Duodenal mucosa (tissue), 2 donors: ENCODE results near the gene SP2.

ENCODE experiments used
- H3K27ac ChIP-seq: one replicate; pipeline ENCODE4 v1.7.0; 2013; ENCODE audit warnings: low read depth, low read length
- H3K27me3 ChIP-seq, 2 donors: one replicate each; pipeline ENCODE4 v1.7.0; 2013; ENCODE audit warnings: low read length in 2 of 2, control low read depth in 1 of 2; ENCODE audit not compliant: insufficient read depth in 2 of 2, control insufficient read depth in 1 of 2
- H3K36me3 ChIP-seq, 2 donors: one replicate each; pipeline ENCODE4 v1.7.0; 2013; ENCODE audit warnings: low read length in 2 of 2, control low read depth in 1 of 2; ENCODE audit not compliant: insufficient read depth in 2 of 2, control insufficient read depth in 1 of 2
- H3K4me1 ChIP-seq, 2 donors: one replicate each; pipeline ENCODE4 v1.7.0; 2013; ENCODE audit warnings: low read length in 2 of 2, control low read depth in 1 of 2; ENCODE audit not compliant: insufficient read depth in 2 of 2, control insufficient read depth in 1 of 2
- H3K4me3 ChIP-seq, 2 donors: one replicate each; pipeline ENCODE4 v1.7.0; 2013; ENCODE audit warnings: low read length in 2 of 2, low read depth in 1 of 2
- H3K9ac ChIP-seq, 2 donors: one replicate each; pipeline ENCODE4 v1.7.0; 2013; ENCODE audit warnings: low read length in 2 of 2, low read depth in 1 of 2
- H3K9me3 ChIP-seq, 2 donors: one replicate each; pipeline ENCODE4 v1.7.0; 2013; ENCODE audit warnings: low read length in 2 of 2, control low read depth in 1 of 2; ENCODE audit not compliant: control insufficient read depth in 1 of 2

SP2 gene

DNA sequence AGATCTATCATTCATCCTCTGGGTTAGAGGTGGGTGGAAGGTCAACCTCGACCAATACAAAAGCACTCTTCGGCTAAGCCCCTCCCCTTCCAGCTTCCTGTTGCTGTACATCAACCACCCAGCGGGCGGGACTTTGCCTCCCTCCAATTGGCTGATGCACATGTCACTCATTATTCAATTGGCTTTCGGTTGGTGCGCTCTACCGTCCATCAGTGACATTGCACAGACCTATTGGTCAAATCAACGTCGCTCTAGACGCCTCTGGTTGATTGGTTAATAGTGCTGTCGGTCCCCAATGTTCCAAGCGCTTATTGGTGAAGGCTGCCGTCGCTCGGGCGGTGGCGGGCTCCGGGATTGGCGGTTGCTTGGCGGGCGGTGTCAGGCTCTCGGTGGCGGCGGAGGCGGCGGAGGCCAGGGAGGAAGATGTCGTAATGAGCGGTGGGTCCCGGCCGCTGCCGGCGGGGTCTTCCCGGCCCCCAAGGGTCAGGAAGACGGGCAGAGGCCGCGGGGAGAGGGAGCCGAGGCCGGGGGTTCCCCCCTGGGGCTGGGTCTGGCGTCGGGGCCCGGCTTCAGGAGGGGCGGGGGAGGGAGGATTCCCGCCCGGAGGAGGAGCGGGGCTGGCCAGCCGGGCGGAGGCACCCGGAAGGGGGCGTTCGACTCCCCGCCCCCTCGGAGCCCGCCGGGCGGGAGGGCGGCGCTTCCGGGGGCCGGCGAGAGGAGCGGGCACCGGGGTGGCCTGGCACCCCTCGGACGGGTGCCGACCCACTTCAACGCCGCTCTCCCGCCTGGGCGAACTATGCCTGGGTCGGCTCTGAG is at the start of gene SP2:
Gene SP2 (plus strand): TSS at position 381 of the 816 bp plus-strand sequence. CDS start 51 bp downstream, at position 432.
- H3K27me3 ChIP-seq: no peaks in the 10 kb centered on the region
- peak within 1 kb of the TSS; percentile 93 to 95 for H3K4me3 ChIP-seq
- H3K9me3 ChIP-seq: no peaks in the 10 kb centered on the region
- peak within 1 kb of the TSS; percentile 91 for H3K27ac ChIP-seq
- peaks cover 0 to 13% of the 10 kb centered on the region in 2 donors for H3K36me3 ChIP-seq
- H3K4me1 ChIP-seq: peaks cover 19 to 20% of the 10 kb centered on the region in 2 donors
- H3K9ac ChIP-seq: peak within 1 kb of the TSS; percentile 95 to 98

DNA sequence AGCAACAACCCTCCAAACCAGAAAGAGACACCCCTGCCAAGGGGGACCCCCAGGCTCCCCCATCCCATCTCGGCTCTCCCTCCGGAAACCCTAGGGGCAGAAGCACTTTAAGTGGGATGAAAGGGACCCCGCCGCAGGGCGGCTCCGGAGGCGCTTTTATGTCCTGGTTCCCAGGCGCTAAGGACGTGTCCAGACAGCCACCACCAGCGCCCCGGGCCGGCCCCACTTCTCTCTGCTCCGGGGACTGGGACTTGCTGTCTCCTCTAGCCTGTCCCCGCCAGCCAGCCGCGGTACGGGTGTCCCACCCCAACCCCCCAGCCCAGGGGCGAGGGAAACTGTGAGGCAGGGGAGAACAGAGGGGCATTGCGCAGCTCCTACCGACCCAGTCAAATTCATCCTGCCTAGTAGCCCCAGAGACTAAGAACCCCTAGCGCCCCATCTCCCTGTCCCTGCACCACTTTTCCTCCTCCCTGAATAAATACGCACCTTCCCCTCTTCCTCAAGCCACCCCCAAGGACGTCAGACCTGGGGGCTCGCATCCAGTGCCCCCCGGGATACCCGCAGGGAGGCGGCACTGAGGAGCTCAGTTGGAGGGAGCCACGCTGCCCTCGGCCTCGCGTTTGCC is 49.2 kb upstream of the SP2 start:
- no peak overlapping the region for H3K9ac ChIP-seq
- H3K4me1 ChIP-seq: peaks cover 29 to 30% of the 10 kb centered on the region in 2 donors
- H3K4me3 ChIP-seq: no peak overlapping the region
- no peaks in the 10 kb centered on the region for H3K36me3 ChIP-seq
- no peaks in the 10 kb centered on the region for H3K9me3 ChIP-seq
- no peak overlapping the region for H3K27ac ChIP-seq
- H3K27me3 ChIP-seq: peaks cover 22 to 37% of the 10 kb centered on the region in 2 donors

DNA sequence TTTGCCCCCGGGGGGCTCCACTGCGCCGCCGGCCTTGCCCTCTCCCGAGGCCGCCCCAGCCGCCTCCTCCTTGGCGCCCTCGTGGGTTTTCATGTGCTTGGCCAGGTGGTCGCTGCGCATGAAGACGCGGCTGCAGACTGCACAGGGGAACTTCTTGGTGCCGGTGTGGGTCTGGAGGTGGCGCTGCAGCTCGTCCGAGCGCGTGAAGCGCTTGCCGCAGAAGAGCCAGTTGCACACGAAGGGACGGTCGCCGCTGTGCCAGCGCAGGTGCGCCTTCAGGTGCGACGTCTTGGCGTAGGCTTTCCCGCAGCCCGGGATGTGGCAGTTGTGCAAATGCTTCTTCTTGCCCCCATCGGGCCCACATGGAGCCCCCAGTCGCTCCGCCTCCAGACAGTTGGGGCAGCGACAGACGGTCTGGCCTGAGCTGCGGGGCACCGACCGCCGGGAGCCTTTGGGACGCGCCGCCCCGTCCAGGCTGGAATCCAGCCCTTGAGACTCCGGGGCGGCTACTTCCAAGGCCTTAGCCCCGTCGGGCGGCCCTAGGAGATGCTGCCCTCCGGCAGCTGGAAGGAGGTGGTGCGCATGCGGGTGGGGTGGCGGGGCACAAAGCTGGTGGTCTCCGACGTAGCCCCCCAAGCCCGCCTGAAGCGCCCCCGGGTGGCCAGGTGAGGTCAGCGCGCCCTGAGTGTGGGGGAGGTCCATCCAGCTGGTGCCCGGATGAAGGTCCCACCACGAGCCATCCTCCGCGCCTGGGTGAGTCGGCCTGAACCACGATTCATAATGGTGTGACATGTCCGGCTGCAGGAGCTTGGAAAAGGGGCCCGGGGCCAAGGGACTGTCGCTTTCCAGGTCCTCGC is 48.5 kb upstream of the SP2 start:
- H3K4me1 ChIP-seq: peaks cover 28 to 33% of the 10 kb centered on the region in 2 donors
- H3K36me3 ChIP-seq: no peaks in the 10 kb centered on the region
- no peaks in the 10 kb centered on the region for H3K9me3 ChIP-seq
- no peak overlapping the region for H3K27ac ChIP-seq
- H3K4me3 ChIP-seq: no peak overlapping the region
- no peak overlapping the region for H3K9ac ChIP-seq
- peaks cover 29 to 45% of the 10 kb centered on the region in 2 donors for H3K27me3 ChIP-seq

DNA sequence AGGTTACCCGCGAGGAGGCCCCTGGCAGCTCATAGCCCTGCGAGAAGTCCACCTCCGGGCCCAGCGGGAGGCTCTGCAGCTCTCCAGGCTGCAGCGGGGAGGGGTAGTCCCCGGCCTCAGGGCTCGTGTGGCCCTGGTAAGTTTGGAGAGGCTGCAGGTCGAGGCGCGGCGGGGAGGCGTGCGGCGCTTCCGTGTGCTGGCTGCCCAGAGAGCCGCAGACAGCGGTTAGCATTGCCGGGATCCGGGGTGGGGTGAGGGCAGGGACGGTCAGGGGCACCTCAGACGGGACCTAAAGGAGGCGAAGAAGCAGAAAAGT is 47.9 kb upstream of the SP2 start:
- Histone ChIP-seq H3K9me3 (no peaks in the 10 kb centered on the region), H3K27me3 (peaks cover 35 to 50% of the 10 kb centered on the region in 2 donors), H3K27ac (no peak overlapping the region), H3K9ac (no peak overlapping the region), H3K36me3 (no peaks in the 10 kb centered on the region), H3K4me3 (no peak overlapping the region), H3K4me1 (peaks cover 23 to 32% of the 10 kb centered on the region in 2 donors)

DNA sequence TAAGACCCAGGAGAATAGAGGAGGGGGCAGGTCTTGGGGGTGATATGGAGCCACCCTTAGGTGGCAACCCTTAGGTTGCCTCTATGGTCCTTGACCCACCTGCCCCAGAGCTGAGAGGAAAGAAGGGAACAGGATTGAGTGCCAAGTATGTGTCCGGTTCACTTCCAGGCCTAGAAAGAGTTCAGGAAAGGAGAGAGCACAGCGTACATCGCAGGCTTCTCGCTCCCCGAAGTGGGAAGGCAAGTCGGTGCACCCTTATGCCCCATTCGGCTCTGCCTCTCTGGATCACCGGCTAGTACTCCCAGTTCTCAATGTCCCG is 45.7 kb upstream of the SP2 start:
- Histone ChIP-seq H3K9ac (peak overlapping the region; percentile 48 to 76), H3K27me3 (peaks cover 56 to 66% of the 10 kb centered on the region in 2 donors), H3K27ac (no peak overlapping the region), H3K4me3 (peak overlapping the region; percentile 65 to 72), H3K4me1 (peaks cover 18 to 19% of the 10 kb centered on the region in 2 donors), H3K9me3 (no peaks in the 10 kb centered on the region), H3K36me3 (no peaks in the 10 kb centered on the region)

DNA sequence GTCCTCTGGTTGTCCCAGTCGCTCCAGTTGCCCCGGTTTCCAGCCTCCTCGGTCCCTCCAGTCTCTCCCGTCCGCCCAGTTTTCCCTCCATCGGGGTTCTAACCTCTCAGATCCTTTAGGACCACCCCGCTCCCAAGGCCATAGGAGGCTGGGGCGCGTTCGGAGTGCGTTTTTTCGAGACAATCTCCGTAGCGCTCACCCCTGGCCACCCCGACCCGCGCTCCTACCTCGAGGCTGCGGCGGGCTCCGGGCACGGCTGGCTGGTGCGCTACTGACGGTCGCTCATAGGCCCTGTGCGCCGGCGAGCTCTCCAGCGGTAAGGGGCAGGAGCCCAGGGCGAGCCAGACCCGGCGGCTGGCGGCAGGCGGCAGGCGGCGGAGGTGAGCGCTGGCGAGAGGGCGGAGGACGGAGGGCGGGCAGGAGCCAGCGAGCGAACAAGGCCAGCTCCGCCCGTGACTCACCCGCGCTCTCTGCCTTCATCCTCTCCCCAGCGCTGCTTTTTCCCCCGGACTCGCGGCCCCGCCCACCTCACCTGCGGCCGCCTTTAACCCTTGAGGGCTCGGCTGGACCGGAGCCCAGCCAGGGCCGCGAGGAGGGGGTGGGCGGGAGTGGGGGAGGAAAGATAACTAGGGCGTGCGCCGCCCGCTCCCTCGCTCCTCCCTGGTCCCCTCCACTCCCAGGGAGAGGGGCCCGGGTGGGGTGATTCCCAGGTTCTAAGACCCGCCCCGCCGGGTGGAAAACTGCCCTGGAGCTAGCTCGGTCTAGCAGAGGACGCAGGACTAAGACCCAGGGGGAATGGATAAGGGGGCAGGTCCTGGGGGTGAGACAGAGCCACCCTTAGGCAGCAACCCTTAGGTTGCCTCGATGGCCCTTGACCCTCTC is 45.1 kb upstream of the SP2 start, which contains the start of gene SP6:
Gene SP6 (minus strand): TSS at position 472 of the 882 bp plus-strand sequence. CDS start 2,734 bp downstream, outside the sequence.
- H3K4me3 ChIP-seq: peak within 1 kb of the TSS; percentile 66 to 72
- no peaks in the 10 kb centered on the region for H3K36me3 ChIP-seq
- H3K27ac ChIP-seq: no peak within 1 kb of the TSS
- no peaks in the 10 kb centered on the region for H3K9me3 ChIP-seq
- H3K27me3 ChIP-seq: peaks cover 61 to 71% of the 10 kb centered on the region in 2 donors
- peak within 1 kb of the TSS; percentile 48 to 76 for H3K9ac ChIP-seq
- peaks cover 18 to 19% of the 10 kb centered on the region in 2 donors for H3K4me1 ChIP-seq

DNA sequence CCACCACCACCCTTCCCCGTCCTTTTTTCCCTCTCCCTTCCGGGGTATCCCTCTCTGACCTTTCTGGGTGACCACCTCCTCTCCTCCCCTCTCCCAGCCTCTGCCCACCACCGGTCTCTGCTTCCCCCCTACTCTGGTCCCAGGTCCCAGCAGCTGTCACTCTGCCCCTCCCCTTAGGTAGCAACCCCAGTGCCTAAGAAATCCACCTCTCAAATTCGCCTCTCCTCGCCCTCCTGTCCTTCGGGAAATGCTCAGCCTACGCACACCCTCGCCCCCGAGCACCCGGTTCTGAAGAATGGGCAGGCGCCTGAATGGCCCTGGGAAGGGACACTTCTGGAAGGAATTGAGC is 44.3 kb upstream of the SP2 start:
- H3K4me3 ChIP-seq: no peak overlapping the region
- H3K27me3 ChIP-seq: peaks cover 69 to 71% of the 10 kb centered on the region in 2 donors
- H3K27ac ChIP-seq: no peak overlapping the region
- H3K9me3 ChIP-seq: no peaks in the 10 kb centered on the region
- no peaks in the 10 kb centered on the region for H3K36me3 ChIP-seq
- no peak overlapping the region for H3K9ac ChIP-seq
- H3K4me1 ChIP-seq: peaks cover 18 to 19% of the 10 kb centered on the region in 2 donors

DNA sequence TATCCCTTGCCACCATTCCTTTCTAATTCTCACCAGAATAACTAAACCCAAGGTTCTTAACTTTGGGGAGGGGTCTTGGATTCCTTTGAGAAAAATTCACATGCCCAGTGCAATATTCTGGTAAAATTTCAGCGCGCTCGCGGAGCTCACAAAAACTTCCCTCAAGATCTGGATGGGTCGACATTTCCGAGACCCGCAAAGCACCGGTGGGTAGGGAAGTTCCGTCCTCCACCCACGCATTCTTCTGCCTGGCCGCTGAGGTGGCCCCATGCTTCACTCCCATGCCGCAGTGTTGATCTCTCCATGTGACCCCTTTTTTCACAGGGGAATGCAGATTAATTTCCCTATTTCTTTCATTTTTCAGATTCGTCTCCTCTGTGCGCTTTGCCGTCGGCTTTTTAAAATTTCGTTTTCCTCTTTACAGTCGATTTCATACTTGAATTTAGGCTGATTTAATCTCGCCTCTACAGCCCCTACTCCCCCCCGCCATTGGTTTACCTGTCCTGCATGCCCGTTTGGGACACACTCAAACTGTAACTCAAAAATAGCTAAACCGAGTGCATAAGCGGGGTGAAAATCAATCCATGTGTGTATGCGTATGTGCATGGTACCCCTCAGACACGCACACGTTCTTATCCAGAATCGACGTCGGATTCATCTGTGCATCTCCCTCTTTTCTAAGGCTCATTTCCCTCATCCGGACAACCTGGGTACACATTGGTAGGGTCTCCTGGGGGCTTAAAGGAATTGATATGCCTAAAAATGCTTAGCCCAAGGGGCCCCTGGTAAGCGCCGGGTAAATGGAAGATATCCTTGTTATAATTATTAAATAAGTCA is 43.7 kb upstream of the SP2 start:
- Histone ChIP-seq H3K4me1 (peaks cover 18 to 19% of the 10 kb centered on the region in 2 donors), H3K27ac (no peak overlapping the region), H3K27me3 (peaks cover 66 to 68% of the 10 kb centered on the region in 2 donors), H3K9ac (no peak overlapping the region), H3K4me3 (no peak overlapping the region), H3K9me3 (no peaks in the 10 kb centered on the region), H3K36me3 (no peaks in the 10 kb centered on the region)

DNA sequence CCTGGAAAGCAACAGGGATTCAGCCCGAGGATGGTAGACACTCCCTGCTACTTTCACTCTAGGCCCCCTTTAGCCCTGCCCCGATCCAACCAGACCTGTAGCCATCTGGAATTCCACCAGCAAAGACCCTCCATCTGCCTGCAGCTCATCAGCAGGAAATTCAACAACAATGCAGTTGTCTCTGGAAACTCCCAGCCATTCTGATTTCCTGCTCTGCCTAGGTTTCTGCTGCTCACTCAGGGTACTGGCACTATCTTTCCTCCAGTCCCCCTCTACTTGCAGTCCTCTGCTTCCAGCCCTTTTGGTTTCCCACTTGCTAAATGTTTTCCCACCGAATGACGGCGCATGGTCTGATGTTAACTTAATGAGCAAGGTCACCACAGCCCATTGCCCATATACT is 42.4 kb upstream of the SP2 start:
- no peak overlapping the region for H3K9ac ChIP-seq
- H3K4me3 ChIP-seq: no peak overlapping the region
- H3K27ac ChIP-seq: no peak overlapping the region
- H3K27me3 ChIP-seq: peaks cover 58 to 62% of the 10 kb centered on the region in 2 donors
- no peaks in the 10 kb centered on the region for H3K9me3 ChIP-seq
- no peaks in the 10 kb centered on the region for H3K36me3 ChIP-seq
- peaks cover 18 to 19% of the 10 kb centered on the region in 2 donors for H3K4me1 ChIP-seq
